OCI-LY1 (cell line): ENCODE measurements around the gene WSCD2.

Experiments used
- EZH2 ChIP-seq: fragments of 200-600 bp; sonication (generic), shearing (Covaris generic); IDR thresholded peaks from 2 replicates; pipeline ENCODE4 v1.8.0; 2017; ENCODE audit warnings: borderline replicate concordance, mixed run types, mild to moderate bottlenecking, antibody characterized with exemption, low read length, moderate library complexity, mixed read lengths
- TF ChIP-seq, protein P1 (sequence below): fragments of 200-600 bp; sonication (generic), shearing (Covaris generic); IDR thresholded peaks from 2 replicates; pipeline ENCODE4 v1.5.1; 2017; ENCODE audit warnings: mild to moderate bottlenecking, antibody characterized with exemption, low read length, moderate library complexity, mixed read lengths

DNA sequence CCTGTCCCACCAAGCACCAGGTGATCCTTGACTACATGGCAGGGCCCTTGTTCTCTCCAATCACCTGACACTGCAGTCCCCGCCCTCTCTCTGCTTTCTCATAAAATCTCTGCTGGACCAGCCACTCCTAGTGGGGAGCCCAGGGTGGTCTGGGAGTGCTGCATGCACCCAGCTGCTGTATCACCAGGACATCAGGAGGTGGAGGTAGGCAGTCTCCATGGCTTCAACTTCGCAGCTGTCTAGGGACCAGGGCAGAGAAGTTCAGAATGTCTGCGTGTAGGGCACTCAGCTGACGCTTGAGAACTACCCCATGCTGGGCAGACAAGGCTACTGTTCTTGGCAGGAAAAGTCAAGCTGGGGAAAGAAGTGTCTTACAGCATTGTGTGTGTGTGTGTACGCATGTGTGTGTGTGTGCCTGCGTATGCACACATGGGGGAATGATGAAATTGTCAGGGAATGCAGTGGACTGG, 2.6 kb downstream of the WSCD2 start:
- TF ChIP-seq, protein P1, sequence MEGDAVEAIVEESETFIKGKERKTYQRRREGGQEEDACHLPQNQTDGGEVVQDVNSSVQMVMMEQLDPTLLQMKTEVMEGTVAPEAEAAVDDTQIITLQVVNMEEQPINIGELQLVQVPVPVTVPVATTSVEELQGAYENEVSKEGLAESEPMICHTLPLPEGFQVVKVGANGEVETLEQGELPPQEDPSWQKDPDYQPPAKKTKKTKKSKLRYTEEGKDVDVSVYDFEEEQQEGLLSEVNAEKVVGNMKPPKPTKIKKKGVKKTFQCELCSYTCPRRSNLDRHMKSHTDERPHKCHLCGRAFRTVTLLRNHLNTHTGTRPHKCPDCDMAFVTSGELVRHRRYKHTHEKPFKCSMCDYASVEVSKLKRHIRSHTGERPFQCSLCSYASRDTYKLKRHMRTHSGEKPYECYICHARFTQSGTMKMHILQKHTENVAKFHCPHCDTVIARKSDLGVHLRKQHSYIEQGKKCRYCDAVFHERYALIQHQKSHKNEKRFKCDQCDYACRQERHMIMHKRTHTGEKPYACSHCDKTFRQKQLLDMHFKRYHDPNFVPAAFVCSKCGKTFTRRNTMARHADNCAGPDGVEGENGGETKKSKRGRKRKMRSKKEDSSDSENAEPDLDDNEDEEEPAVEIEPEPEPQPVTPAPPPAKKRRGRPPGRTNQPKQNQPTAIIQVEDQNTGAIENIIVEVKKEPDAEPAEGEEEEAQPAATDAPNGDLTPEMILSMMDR = no peak
- TF ChIP-seq EZH2 = no peak
